ENCODE measurements around the gene TFAP2A.

The TFAP2A gene

GRCh38 chr6:10412461-10413261 is 2.2 kb downstream of the TFAP2A start:
- no peak for DNase-seq (ENCODE audit: low read depth, low spot score)

DNA sequence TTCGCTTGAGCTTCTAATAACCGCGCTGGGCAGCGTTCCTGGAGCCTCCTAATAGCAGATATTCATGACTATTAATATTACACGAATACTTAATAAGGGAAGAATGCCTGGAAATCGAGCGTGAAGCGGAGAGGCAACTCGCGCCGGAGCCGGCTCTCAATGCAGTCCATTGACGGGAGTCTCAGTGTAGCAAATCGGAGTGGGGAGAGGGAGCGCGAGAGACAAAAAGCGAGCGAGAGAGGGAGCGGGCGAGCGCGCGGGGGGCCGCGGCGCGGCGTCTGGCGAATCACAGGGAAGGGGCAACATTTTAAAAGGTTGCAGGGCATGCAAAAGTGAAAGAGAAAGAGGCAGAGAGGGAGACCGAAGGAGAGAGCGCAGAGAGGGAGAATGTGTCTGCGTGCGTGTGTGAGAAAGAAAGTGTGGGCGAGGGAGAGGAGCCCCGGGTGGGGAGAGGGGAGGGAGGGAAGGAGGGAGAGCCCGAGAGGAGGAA is 2.9 kb downstream of the TFAP2A start:
- DNase-seq (ENCODE audit: low read depth, low spot score), result no peak

GRCh38 chr6:10411131-10411970 is 3.5 kb downstream of the TFAP2A start:
- no peak for DNase-seq (ENCODE audit: low read depth, low spot score)

DNA sequence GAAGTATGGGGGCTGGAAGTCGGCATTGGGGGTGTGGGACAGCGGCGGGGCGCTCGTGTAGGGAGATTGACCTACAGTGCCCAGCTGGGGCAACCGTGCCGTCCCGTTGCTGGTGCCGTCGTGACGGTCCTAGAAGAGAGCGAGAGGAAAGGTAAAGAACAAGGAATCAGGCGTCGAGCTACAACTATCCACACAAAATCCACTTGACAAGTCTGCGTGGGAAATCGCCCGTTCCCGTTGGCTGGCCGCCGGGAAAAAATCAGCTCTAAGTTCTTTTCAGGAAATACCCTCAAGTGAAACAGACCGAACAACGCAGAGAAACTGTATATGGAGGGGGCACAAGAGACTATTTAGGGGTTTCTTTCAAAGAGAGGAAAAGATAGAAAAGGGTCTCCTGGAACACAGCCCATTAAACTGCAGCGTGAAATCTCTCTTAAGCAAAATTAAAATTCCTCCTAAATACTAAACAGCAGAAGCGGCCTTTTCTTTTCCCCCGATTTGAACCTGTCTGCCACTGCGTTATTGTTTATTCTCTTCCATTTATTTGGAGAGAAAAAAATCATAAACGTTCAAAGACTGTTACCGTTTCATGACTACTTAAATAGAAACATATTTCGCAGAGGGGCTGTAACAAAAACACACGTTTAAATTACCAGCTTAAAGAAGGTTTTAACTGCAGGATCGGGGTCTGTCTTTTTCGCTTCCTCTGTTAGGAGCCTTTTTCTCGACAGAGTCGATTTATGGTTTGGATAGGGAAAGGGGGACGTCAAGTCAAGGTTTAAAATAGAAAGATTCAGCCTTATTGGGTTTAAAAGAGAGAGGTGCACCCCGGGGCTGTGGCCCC is 4.4 kb downstream of the TFAP2A start:
- no peak for DNase-seq (ENCODE audit: low read depth, low spot score)

DNA sequence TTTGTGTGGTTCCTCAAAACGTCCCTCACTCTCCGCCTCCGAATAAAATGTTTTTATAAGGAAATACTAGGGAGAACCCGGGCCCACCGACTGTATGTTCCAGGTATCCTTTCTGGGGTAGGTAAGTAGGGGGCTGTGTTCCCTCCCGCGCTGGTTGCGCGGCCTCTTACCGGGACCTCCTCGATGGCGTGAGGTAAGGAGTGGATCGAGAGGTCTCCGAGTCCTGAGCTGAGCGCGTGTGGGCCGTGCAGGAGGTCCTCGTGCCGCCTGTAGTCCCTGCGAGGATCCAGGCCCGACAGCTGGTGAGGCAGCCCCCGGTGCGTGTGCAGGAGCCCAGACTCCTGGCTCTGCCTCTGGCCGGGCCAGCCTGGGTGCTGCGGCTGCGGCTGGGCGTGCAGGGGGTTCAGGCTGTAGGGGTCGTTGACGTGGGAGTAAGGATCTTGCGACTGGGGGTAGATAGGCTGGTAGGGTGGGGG is 5.1 kb downstream of the TFAP2A start:
- DNase-seq (ENCODE audit: low read depth, low spot score), result no peak

DNA sequence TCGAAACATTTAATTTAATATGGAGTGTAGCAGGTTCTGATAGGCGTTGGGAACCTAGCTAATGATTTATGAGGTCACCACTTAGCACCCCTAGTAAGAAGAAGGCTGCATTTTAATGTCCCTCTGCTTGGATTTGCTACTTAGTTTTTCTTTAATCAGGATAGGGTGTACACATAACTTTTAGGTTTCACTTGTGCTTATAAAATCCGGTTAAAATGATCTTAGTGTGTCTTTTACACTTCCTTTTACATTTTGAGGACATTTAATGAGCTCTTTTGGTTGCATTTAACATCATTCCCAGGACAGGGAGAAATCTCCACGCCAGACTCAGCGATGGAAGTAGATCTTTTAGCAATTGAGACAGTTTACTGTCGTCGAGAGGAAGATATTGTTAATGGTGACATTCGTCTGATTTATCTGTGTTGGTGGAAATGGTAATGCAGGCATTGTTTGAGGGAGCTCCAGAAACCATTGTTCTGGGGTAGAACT is 5.6 kb downstream of the TFAP2A start:
- no peak for DNase-seq (ENCODE audit: low read depth, low spot score)

DNA sequence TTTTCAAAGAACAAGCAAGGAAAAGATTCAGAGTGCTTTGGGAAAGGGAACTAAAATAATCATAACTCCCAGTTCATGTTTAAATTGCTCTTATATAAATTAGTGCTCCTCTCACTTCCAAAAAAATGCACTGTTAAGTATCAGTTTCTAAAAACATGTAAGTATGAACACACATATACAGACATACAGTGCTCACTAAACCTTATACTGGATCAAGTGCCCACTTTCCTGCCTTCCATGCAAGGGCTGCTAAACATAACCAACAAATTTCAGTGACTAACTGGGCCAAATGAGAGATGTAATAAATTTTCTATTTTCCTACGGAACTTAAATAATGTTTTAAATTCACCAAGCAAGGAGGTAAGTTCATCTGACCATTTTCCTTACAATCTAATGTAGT is 6.4 kb downstream of the TFAP2A start:
- DNase-seq (ENCODE audit: low read depth, low spot score), result no peak

DNA sequence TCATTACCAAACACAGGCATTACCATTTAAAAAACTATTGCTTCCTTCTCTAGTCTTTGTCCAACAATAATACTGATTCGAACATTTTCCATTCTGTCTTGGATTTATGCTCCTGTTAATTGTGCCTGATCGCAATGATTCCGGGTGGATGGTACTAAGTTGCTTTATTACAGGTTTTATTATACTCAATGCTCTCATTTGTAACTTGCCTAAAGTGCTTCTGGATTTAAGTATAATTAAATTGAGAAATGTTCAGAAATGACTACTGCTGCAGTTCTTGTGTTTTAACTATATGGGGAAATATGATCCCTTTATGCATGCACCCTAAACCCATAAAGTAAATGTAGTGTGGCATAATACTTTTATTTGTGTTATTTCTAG is 7.2 kb downstream of the TFAP2A start:
- DNase-seq (ENCODE audit: low read depth, low spot score), result no peak

GRCh38 chr6:10407018-10407673 is 7.7 kb downstream of the TFAP2A start:
- no peak for DNase-seq (ENCODE audit: low read depth, low spot score)

DNA sequence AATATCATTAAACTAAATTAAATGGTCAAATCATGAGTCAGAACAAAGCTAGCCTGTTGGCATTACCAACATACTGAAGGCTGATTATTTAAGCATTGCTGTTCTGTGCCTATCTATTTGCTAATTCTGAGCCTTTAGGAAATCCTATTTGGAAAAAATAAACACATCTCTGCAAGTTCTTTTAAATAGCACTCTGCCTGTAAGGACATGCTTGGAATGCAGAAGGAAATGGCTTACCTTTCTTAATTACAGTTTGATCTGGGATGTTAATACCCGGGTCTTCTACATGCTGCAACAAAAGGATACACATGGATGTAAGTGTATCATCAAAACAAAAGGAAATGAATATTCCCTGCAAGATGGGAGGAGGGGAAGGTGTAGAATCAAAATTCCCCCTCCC is 8.3 kb downstream of the TFAP2A start:
- no peak for DNase-seq (ENCODE audit: low read depth, low spot score)

DNA sequence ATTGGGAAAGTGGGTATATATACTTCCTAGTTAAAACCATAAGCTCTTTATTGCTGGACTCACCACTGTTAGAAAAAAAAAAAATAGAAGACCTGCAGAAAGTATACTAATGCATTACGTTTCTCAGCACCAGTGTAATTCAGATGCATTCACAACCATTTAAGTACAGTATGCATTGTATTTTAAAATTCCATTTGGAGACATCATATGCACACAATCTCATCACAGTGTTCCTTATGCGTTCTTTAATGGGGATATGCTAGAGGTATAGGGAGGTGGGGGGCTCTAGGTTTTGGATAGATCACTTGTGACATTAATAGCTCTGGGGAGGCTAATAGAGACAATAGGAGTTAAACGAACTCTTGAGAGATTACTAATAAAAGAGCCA is 9.4 kb downstream of the TFAP2A start:
- no peak for DNase-seq (ENCODE audit: low read depth, low spot score)

DNA sequence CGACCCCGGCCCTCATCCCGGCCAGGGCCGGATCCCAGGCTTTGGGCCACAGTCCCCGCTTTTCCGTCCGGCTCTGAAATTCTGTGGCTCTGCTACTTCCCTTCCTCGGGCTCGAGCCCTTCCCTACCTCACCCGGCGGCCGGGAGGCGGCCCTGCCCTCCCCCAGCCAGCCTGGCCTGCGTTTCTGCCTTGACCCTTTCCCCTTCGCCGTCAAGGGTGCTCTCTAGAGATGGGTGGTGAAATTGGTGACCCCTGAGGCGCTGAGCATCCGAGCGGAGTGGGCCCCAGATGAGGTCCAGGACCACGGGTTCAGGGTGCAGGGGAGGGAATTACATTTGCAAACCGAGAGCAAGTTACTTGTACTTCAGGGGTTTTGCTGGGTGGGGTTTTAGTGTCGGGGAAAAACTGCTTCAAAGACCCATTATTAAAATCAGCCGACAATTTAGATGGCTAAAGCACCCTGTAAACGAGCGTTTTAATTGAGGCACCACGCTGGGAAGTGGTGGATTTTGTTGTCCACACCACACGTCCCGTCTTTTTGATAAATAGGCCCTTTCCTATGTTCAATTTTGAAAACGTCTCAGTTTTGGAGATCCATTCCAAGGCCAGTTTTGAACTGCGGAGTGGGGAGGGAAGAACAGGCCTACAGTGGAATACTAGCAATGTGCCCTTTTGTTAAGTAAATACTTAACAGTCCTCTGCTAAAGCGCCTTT is 9.9 kb downstream of the TFAP2A start:
- DNase-seq (ENCODE audit: low read depth, low spot score), result no peak

DNA sequence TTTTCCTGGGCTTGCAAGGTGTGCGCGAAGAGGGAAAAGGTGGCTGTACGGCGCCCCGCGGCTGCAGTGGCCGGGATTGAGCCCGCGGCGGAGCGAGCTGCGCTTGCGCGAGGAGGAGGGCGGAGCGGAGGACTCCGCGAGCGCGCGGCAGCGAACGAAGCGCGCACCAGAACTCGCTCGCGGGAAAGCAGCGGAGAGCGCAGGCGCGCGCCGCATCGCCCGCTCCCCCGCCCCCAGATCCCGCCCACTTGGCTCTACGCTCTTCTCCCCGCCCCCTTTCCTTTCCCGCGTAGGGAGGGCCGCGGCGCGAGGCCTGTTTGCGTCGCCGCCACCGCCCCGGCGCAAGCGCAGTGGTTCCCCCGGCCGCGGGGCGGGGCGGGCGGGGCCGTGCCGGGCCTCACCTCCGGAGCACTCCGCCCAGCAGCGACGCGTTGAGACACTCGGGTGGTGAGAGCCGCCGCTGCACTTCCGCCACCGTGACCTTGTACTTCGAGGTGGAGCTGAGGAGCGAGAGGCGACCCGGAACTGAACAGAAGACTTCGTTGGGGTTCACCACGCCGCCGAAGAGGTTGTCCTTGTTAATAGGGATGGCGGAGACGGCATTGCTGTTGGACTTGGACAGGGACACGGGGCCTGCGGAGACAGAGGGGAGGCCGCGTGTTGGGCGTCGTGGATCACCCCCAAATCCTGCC is 10.6 kb downstream of the TFAP2A start:
- DNase-seq (ENCODE audit: low read depth, low spot score), result peak; percentile 57

DNA sequence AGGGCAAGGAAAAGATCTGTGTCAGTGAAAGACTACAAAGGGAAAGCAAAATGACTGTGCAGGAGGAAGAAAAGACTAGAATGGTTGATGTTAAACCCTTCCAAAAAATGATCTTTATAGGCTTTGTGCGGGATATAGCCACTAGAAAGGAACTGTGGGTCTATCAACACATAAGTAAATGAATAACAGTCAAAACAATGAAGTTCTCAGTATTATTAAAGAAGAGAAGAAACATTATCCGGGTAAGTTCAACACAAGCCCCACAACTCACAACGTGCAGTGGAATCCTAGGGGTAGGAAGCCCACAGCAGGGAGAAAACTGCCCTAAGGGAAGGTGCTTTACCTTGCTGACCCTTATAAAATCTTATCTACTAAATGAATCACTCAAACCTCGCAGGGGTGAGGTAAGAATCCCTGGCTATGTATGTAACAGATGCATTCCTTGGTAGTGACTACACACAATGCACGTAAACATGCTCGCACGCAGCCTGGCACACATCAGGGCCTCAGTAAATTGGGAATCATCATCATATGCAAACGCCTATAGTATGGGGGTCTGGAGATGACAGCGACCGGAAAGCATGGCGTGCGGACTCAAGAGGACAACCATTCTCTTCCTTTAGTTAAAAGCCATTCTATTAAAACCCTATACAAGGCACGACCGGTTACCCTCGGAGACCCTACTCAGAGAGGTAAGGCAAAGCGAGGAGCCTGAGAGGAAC is 11.3 kb downstream of the TFAP2A start:
- no peak for DNase-seq (ENCODE audit: low read depth, low spot score)

GRCh38 chr6:10402648-10403311 is 12.1 kb downstream of the TFAP2A start:
- no peak for DNase-seq (ENCODE audit: low read depth, low spot score)

DNA sequence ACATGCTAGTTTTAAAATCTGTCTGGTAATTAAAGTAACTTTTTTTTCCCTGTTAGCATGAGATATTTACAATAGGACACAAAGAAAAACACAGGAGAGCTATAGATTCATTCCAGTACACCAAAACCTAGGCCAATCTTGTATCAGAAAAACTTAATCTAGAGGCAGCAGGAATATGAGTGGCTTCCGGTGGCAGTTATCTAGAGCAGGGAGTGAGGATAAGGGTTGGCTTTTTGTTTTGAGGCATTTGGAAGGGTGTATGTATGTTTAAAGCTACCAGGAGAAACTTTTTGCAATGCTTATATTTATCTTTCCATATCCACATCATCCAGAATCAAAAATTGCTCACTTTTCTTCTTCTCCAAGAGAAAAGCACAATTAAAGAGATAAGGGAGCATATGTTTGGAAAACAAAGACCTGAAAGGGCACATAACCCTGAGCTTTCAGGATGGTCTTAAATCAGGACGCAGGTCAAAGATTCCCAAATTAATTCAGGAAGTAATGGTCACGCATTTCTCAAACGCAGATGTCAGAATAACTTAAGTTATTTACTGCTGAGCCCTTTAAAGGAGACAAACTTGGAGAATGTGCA is 13.1 kb downstream of the TFAP2A start:
- no peak for DNase-seq (ENCODE audit: low read depth, low spot score)

DNA sequence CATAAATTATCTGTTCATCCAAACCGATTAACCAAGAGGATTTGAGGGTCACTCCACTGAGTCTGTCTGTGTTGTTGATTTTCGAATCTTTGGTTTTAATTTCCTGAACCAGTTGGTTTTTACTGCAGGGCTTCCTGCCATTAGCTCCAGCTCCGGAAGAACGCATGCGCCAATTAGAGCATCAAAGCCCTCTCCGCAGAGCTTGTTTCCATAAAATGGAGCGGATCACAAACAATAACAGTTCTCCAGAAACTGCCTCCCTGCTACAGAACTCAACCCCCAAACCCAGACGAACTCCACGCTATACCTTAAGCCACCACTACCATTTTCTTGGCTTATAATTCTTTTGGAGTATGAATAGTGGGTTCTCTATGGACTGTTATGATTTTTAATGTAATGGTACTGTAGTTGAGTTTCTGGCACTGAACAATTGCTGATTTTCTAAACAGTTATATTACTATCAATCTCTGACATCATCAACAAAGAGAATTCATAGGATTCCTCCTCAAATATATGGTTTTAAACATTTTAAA is 13.8 kb downstream of the TFAP2A start:
- no peak for DNase-seq (ENCODE audit: low read depth, low spot score)

DNA sequence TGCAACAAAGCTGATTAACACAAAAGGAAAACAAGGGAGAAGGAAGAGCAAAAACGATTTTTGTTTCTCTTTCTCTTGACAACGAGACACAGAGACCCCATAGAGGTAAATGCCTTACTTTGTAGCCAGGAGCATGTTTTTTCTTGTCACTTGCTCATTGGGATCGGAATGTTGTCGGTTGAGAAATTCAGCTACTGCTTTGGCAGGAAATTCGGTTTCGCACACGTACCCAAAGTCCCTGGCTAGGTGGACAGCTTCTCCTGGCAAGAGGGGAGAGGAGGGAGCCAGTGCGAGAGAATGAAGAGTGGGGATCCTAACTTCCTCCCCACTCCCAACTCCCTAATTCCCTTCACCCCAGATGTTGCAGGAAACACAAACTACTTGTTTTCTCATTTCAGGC is 14.5 kb downstream of the TFAP2A start:
- DNase-seq (ENCODE audit: low read depth, low spot score), result no peak

All from activated CD4-positive, CD25-positive, alpha-beta regulatory T cell treated with anti-CD3 and anti-CD28 coated beads, Interleukin-2, amount 50 U/mL, for 16 hours (primary cell).